GM21723 (cell line): ENCODE results near the gene MGST1.

Experiments
- ATAC-seq: cut with Tn5 transposase; IDR thresholded peaks from one replicate; pipeline ENCODE4 v1.9.1; 2021; ENCODE audit warnings: mild to moderate bottlenecking, moderate library complexity; ENCODE audit not compliant: unreplicated experiment

Gene MGST1, protein sequence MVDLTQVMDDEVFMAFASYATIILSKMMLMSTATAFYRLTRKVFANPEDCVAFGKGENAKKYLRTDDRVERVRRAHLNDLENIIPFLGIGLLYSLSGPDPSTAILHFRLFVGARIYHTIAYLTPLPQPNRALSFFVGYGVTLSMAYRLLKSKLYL

DNA sequence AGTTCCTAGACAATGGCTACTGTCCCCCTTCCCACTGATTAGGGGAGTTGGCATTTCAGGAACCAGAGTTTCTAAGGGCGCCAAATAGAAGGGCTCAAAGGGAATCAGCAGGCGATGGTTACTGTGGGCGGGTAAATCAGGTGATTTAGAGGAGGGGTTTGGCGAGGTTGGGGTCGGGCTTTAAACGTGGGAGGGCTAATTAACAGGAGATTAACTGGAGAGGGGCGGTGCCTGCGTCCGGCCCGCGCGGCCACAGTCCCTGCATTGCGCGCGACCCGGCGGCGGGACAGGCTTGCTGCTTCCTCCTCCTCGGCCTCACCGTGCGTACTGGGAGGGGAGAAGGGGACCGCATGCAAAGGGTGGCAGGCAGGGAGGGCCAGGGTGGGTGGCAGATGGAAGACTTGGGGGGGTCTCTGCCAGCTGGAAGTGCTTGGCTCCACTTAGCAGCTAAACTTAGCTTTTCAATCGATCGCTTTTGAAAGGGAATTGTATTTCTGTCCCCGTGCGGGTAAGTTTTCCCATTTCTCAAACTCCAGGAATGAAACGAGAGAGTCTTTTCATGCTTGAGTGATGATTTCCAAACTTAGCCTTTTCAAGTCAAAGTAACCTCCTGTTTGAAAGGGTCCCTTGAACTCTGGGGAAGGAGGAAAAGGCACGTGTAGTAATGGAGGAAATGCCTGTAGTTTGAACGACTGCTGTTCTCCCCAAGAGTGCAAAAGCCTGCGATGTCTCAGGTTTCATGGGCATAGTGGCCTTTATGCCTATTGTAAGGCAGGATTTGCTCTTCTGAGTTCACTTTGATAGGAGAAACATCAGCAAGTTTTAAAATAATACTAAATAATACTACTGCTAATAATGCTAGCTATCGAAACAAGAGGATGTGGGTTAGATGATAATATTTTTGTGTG lies at the start of gene MGST1:
Gene MGST1 (plus strand): TSS at position 255 of the 908 bp plus-strand sequence. CDS start 6,608 bp downstream, outside the sequence.
- no peak for ATAC-seq

GRCh38 chr12:16299403-16299802 lies 48.0 kb upstream of the MGST1 start:
- ATAC-seq: no peak

DNA sequence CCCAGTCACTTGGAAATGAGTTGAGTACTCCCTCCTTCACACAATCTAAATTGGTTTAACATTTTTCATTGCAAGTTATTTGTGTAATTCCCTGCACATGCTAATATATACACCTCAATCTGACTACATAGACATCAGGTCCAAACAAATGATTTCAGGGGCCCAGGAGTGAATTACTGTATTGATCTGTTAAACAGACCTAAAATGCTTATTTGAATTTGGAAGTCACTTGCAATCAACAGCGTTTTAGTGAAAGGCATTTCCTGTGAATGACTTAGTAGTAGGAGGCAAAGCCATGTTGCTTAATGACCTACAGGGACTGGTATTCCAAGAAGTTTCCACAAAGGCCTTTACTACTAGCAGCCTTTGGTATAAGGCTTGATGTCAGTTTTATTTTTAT lies 47.3 kb upstream of the MGST1 start:
- no peak for ATAC-seq

DNA sequence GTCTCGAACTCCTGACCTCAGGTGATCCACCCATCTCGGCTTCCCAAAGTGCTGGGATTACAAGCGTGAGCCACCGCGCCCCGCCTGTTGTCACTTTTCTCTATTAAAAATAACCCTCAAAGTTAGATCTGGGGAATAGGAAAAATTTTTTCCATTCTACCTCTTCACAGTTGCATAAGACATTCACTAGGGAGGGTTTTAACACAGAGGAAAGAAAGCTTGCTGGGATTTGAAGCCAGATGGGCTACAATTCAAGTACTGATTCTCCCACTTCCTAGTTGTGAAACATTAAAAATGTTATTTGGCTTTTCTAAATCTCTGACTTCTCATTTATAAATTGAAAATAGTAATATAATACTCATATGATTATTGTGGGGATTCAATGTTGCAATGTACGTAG lies 46.7 kb upstream of the MGST1 start:
- ATAC-seq: no peak

GRCh38 chr12:16303939-16304338 lies 43.5 kb upstream of the MGST1 start:
- ATAC-seq: no peak

- ATAC-seq: no peak
Observed at GRCh38 chr12:16307856-16308475, 39.5 kb upstream of the MGST1 start.

DNA sequence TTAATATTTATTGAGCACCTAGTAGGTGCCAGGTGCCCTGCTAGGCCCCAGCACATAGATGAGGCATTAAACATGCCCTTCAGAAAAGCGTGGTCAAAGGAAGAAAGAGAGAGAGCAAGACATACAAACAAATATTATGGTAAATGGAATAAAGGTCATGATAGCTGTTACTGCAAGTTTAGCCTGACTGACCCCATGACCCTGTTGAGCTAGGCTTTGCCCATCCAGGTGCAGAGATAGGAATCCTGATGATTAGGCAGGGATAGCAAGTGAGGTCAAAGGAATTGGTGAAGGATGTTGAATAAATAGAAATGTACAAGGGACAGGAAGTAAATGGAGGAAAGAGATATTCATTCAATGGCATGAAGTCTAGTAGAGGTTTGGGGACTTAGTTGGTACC lies 36.5 kb upstream of the MGST1 start:
- ATAC-seq: no peak

DNA sequence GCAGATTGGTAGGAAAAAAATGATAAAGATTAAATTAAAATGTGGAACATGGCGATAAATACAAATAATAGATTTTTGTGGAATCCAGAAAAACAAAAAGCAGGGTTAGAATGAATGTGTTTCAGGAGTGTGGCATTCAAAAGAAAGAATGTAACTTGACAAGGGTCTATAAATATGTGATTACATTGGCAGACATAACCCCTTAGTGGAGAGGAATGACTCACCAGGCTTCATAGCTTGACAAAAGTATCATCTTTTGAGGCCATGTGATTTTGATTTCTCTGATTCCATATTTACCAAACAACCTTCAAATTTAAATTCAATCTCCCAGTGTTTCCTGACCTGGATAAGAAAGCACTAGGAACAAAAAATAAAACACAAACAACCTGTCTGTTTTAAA lies 24.4 kb upstream of the MGST1 start:
- ATAC-seq: no peak

DNA sequence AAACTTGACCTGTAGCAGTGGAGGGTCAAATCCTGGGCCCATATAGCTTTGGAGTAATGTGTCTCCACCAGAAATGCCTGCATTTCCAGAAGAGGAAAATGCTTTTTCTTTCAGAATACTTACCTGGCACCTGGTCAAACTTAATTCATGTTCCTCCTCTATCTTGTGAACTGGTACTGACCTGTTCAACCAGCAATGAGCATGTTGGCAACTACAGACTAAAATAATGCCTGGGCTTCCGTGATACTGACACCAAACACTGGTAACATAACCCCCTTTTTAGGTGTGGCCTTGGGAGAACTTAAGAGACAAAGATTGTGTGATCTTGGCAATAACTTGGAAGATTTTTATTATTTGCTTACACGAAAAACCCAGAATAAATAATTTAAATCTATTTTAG lies 23.8 kb upstream of the MGST1 start:
- ATAC-seq: no peak

- no peak for ATAC-seq
Observed at GRCh38 chr12:16324272-16324671, 23.2 kb upstream of the MGST1 start.

DNA sequence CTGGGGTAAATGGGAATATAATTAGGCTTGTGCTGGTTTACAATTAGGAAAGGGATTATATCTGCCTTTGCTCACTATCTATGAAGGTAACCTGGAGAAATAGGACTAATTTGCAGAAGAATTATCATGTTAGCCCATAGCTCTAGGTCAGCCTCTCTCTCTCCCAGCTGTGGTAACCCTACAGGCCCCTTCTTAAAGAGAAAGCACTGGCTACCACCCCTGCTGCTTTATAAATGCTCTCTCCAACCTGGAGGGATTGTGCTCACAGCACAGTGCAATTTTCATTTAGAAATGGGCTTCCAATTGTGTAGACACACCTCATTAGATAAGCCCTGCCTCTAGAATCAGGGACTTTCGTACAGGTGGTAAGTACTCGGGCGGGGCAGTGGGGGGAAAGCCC lies 22.7 kb upstream of the MGST1 start:
- ATAC-seq: no peak

- no peak for ATAC-seq
Observed at GRCh38 chr12:16325426-16325825, 22.0 kb upstream of the MGST1 start.

DNA sequence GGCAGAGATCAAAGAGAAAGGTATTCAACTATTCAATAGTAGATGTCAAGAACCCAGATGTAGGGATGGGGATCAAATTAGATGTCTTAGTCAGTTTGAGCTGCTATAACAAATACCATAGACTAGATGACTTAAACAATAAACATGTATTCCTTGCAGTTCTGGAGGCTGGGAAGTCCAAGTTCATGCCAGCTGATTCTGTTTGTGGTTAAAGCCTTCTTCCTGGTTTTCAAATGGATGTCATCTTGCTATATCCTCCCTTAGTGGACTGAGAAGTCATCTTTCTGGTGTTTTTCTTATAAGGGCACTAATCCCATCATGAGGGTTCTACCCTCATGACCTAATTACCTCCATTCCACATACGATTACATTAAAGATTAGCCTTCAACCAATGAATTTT lies 19.5 kb upstream of the MGST1 start:
- no peak for ATAC-seq

GRCh38 chr12:16329594-16329993 lies 17.9 kb upstream of the MGST1 start:
- no peak for ATAC-seq

- ATAC-seq: no peak
Observed at GRCh38 chr12:16330560-16330959, 16.9 kb upstream of the MGST1 start.

DNA sequence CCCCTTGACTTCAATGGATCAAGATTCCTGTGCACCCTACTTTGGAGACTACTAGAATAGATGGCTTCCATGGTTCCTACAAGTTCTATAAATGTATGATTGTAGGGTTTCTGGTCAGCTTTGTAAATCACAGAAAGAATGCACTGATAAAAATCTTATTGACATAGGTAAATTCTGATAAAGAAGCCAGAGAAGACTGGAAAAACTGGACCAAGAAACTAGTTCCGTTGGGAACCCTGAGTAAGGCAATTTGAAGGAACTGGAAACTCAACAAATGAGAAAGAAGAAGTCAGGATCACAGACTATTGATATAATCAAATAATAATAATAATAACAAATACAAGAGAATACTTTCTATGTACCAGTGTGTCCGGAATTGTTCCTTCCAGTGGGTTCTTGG lies 15.4 kb upstream of the MGST1 start:
- no peak for ATAC-seq

DNA sequence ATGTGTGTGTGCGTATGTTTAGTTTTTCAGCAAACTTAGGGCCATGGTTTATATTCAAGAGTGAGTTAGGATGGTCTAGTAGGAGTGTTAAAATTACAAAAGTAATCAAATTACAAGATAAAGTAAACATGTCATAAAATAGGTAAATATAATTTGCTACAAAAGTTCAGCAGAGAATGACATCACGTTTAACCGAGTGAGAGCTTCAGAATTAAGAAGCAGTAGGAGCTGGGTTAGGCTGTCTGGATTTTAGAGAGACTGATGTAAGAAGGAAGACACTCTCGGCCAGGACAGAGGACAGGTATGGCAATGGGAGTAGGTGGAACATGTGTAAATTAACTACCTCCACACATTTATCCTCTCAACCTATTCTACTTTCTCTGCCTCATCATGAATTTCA lies 11.6 kb upstream of the MGST1 start:
- no peak for ATAC-seq

- ATAC-seq: no peak
Observed at GRCh38 chr12:16344269-16344668, 3.2 kb upstream of the MGST1 start.

GRCh38 chr12:16345105-16345504 lies 2.3 kb upstream of the MGST1 start:
- no peak for ATAC-seq

- no peak for ATAC-seq
Observed at GRCh38 chr12:16346958-16347357, 487 bp upstream of the MGST1 start.

- no peak for ATAC-seq
Observed at GRCh38 chr12:16348435-16349130, 1.1 kb downstream of the MGST1 start.

DNA sequence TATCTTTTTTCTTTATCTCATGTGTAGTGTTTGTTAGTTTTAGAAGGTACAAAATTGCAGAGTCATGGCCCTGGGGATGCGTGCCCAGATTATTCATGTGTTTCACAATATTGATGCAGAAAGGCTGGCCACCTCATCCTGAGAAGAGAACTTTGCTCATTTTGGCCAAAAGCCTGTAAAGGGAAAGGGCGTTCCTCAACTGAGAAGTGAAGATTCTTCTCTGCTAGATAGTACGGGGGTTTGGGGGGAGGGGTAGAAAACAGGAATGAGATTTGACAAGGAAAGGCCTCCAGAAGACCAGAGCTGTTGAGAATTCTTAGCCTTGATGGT lies 1.7 kb downstream of the MGST1 start:
- ATAC-seq: no peak
